Measurements from ENCODE around the gene MEF2D.

The MEF2D gene

GRCh38 chr1:156467906-156468305 is 32.7 kb downstream of the MEF2D start:
- TF ChIP-seq NFIC (IDR thresholded peaks at IDR 0.05) (no peak), USF1 (IDR thresholded peaks at IDR 0.05) (no peak), RAD21 (IDR thresholded peaks at IDR 0.05; ENCODE audit: low read depth) (no peak), TEAD4 (IDR thresholded peaks at IDR 0.05) (no peak), ZBTB7A (IDR thresholded peaks at IDR 0.05; ENCODE audit: low read depth) (no peak), FOXM1 (IDR thresholded peaks at IDR 0.05; ENCODE audit: borderline replicate concordance, low read depth) (no peak), MAX (IDR thresholded peaks at IDR 0.05) (no peak), REST (IDR thresholded peaks at IDR 0.05; ENCODE audit: low read depth) (no peak), EGR1 (IDR thresholded peaks at IDR 0.05) (no peak)

GRCh38 chr1:156467385-156467784 is 33.2 kb downstream of the MEF2D start:
- TF ChIP-seq CEBPB (IDR thresholded peaks at IDR 0.05) (no peak), ZBTB7A (IDR thresholded peaks at IDR 0.05; ENCODE audit: low read depth) (no peak), MAX (IDR thresholded peaks at IDR 0.05) (no peak), NFIC (IDR thresholded peaks at IDR 0.05) (no peak), YY1 (IDR thresholded peaks at IDR 0.05; ENCODE audit: low read depth) (no peak), EP300 (IDR thresholded peaks at IDR 0.05; ENCODE audit: borderline replicate concordance) (no peak), TEAD4 (IDR thresholded peaks at IDR 0.05) (no peak), REST (IDR thresholded peaks at IDR 0.05; ENCODE audit: low read depth) (no peak), EGR1 (IDR thresholded peaks at IDR 0.05) (no peak), RAD21 (IDR thresholded peaks at IDR 0.05; ENCODE audit: low read depth) (no peak), TAF1 (IDR thresholded peaks at IDR 0.05; ENCODE audit: low read depth) (no peak), TCF12 (IDR thresholded peaks at IDR 0.05; ENCODE audit: low read depth) (no peak), CREB1 (IDR thresholded peaks at IDR 0.05; ENCODE audit: low read depth) (no peak), USF1 (IDR thresholded peaks at IDR 0.05) (no peak), FOXM1 (IDR thresholded peaks at IDR 0.05; ENCODE audit: borderline replicate concordance, low read depth) (no peak)

- no peak for TF ChIP-seq FOXM1 (IDR thresholded peaks at IDR 0.05; ENCODE audit: borderline replicate concordance, low read depth)
- TF ChIP-seq RAD21 (IDR thresholded peaks at IDR 0.05; ENCODE audit: low read depth) = peak; percentile 42
Observed at GRCh38 chr1:156465747-156466365, 34.7 kb downstream of the MEF2D start.

- no peak for TF ChIP-seq TAF1 (IDR thresholded peaks at IDR 0.05; ENCODE audit: low read depth)
- TF ChIP-seq REST (IDR thresholded peaks at IDR 0.05; ENCODE audit: low read depth) = no peak
- no peak for TF ChIP-seq NFIC (IDR thresholded peaks at IDR 0.05)
- TF ChIP-seq EP300 (IDR thresholded peaks at IDR 0.05; ENCODE audit: borderline replicate concordance) = no peak
- no peak for TF ChIP-seq TEAD4 (IDR thresholded peaks at IDR 0.05)
- TF ChIP-seq TCF12 (IDR thresholded peaks at IDR 0.05; ENCODE audit: low read depth) = no peak
- TF ChIP-seq CEBPB (IDR thresholded peaks at IDR 0.05) = no peak
- no peak for TF ChIP-seq RAD21 (IDR thresholded peaks at IDR 0.05; ENCODE audit: low read depth)
- no peak for TF ChIP-seq CREB1 (IDR thresholded peaks at IDR 0.05; ENCODE audit: low read depth)
- TF ChIP-seq USF1 (IDR thresholded peaks at IDR 0.05) = no peak
- TF ChIP-seq EGR1 (IDR thresholded peaks at IDR 0.05) = no peak
- TF ChIP-seq MAX (IDR thresholded peaks at IDR 0.05) = no peak
- no peak for TF ChIP-seq FOXM1 (IDR thresholded peaks at IDR 0.05; ENCODE audit: borderline replicate concordance, low read depth)
- TF ChIP-seq ZBTB7A (IDR thresholded peaks at IDR 0.05; ENCODE audit: low read depth) = no peak
- no peak for TF ChIP-seq YY1 (IDR thresholded peaks at IDR 0.05; ENCODE audit: low read depth)
Observed at GRCh38 chr1:156464825-156465452, 35.6 kb downstream of the MEF2D start.
